GM12878 (cell line): Measurements from ENCODE around the gene OR2AP1. TPM values are rescaled to one million over a fixed set of nuclear protein-coding genes. Genes with fewer than 3 reads are reported as not detected.

ENCODE experiments used
- ATAC-seq: fragments of 200-7000 bp; cut with Tn5 transposase; 3 replicates; pipeline ENCODE4 v1.9.1; 2020; ENCODE audit warnings: mild to moderate bottlenecking, moderate library complexity
- BruUV-seq: library from RNA; stranded (reverse); fragments of 400-500 nt; replicated peaks from 2 replicates; lab custom pipeline; 2021; lab: Mats Ljungman, UMichigan
- CTCF ChIA-PET: fragments of 300-600 bp; sonication (Branson Sonifier 250); formaldehyde crosslinking; extraction: SDS; loops from one replicate; lab custom pipeline; 2021; ENCODE audit warnings: inconsistent platforms; lab: Yijun Ruan, JAX
- POLR2A ChIA-PET: fragments of 350-600 bp; formaldehyde crosslinking; extraction: SDS; loops from one replicate; lab custom pipeline; 2021; ENCODE audit warnings: inconsistent platforms; lab: Charles Lee
- RAD21 ChIA-PET: fragments of 300-600 bp; sonication (Branson Sonifier 250); formaldehyde crosslinking; loops from one replicate; lab custom pipeline; 2023; ENCODE audit warnings: antibody characterized with exemption; ENCODE audit not compliant: unreplicated experiment; lab: Charles Lee
- SMC1A ChIA-PET: fragments of 300-600 bp; sonication (Branson Sonifier 250); formaldehyde crosslinking; loops from one replicate; lab custom pipeline; 2023; ENCODE audit not compliant: unreplicated experiment, uncharacterized antibody; lab: Charles Lee
- DNase-seq: peaks from one replicate; pipeline ENCODE4 v3.0.0-alpha.2; 2011; ENCODE audit warnings: low read depth, low spot score
- FAIRE-seq: peaks from 3 replicates; lab custom pipeline; 2011; peaks lifted over from hg19 to GRCh38; lab: Jason Lieb, UNC
- H2AFZ ChIP-seq: 2 replicates; pipeline ENCODE4 v1.6.0; 2011; ENCODE audit warnings: low read depth, low read length, control low read depth; ENCODE audit not compliant: control insufficient read depth
- H3K27ac ChIP-seq: 2 replicates; pipeline ENCODE4 v1.5.1; 2011; ENCODE audit warnings: control low read depth; ENCODE audit not compliant: control insufficient read depth, insufficient read depth
- H3K27me3 ChIP-seq, 2 experiments: replicated peaks in 1 of 2; 2 replicates each; pipeline versions ENCODE4 v1.6.0 to v1.6.1; 2011; ENCODE audit warnings: low read length in 1 of 2; ENCODE audit not compliant: control insufficient read depth in 2 of 2, insufficient read depth in 2 of 2
- H3K36me3 ChIP-seq, 2 experiments: 2 replicates each; pipeline ENCODE4 v1.5.1; 2011; ENCODE audit warnings: low read length in 1 of 2; ENCODE audit not compliant: control insufficient read depth in 2 of 2, insufficient read depth in 2 of 2
- H3K4me1 ChIP-seq: 2 replicates; pipeline ENCODE4 v1.6.1; 2011; ENCODE audit warnings: mild to moderate bottlenecking, low read length, moderate library complexity, mixed read lengths; ENCODE audit not compliant: control insufficient read depth, insufficient read depth
- H3K4me2 ChIP-seq: 2 replicates; pipeline ENCODE4 v1.6.0; 2011; ENCODE audit warnings: control low read depth; ENCODE audit not compliant: control insufficient read depth, insufficient read depth
- H3K4me3 ChIP-seq: fragments of 200-600 bp; sonication (generic); 2 replicates; pipeline ENCODE4 v1.5.1; 2016
- H3K79me2 ChIP-seq: 2 replicates; pipeline ENCODE4 v1.6.0; 2011; ENCODE audit warnings: low read length; ENCODE audit not compliant: control insufficient read depth, insufficient read depth
- H3K9ac ChIP-seq: 2 replicates; pipeline ENCODE4 v1.8.0; 2011; ENCODE audit warnings: low read length, control low read depth, mixed read lengths; ENCODE audit not compliant: control insufficient read depth, insufficient read depth
- H3K9me3 ChIP-seq: replicated peaks from 3 replicates; pipeline ENCODE4 v1.5.1; 2011; ENCODE audit warnings: mild to moderate bottlenecking, low read length; ENCODE audit not compliant: control insufficient read depth, insufficient read depth
- H4K20me1 ChIP-seq: 2 replicates; pipeline ENCODE4 v1.6.0; 2011; ENCODE audit not compliant: control insufficient read depth, insufficient read depth
- BACH1 ChIP-seq: fragments of 450-650 bp; IDR thresholded peaks from 2 replicates; pipeline ENCODE4 v1.6.1; 2017; ENCODE audit warnings: mild to moderate bottlenecking, borderline replicate concordance
- BCLAF1 ChIP-seq: fragments of 450-650 bp; IDR thresholded peaks from 2 replicates; pipeline ENCODE4 v1.6.1; 2017; ENCODE audit warnings: antibody characterized with exemption, mild to moderate bottlenecking, moderate library complexity
- CBX3 ChIP-seq: fragments of 200-600 bp; sonication (generic); IDR thresholded peaks from 2 replicates; pipeline ENCODE4 v1.6.1; 2016; ENCODE audit warnings: low read depth, borderline replicate concordance
- CHD1 ChIP-seq: IDR thresholded peaks from 2 replicates; pipeline ENCODE4 v1.6.1; 2012; ENCODE audit warnings: low read depth, low read length, improper control_type of control experiment
- FOS ChIP-seq: IDR thresholded peaks from 3 replicates; pipeline ENCODE4 v1.6.1; 2011; ENCODE audit warnings: borderline replicate concordance; ENCODE audit not compliant: insufficient read length; ENCODE audit errors: extremely low read depth
- FOXM1 ChIP-seq: IDR thresholded peaks from 2 replicates; pipeline ENCODE4 v1.6.1; 2012; ENCODE audit warnings: low read depth, mild to moderate bottlenecking, inconsistent platforms, low read length, moderate library complexity
- HCFC1 ChIP-seq: fragments of 150-350 bp; IDR thresholded peaks from 2 replicates; pipeline ENCODE4 v1.6.1; 2014; ENCODE audit warnings: low read length
- JUND ChIP-seq: IDR thresholded peaks from 2 replicates; pipeline ENCODE4 v1.6.1; 2012; ENCODE audit warnings: low read depth, mild to moderate bottlenecking, low read length, improper control_type of control experiment, moderate library complexity
- MEF2A ChIP-seq: IDR thresholded peaks from 2 replicates; pipeline ENCODE4 v1.6.1; 2011; ENCODE audit warnings: low read depth, mild to moderate bottlenecking, low read length, moderate library complexity; ENCODE audit not compliant: insufficient read depth
- NR2C2 ChIP-seq: IDR thresholded peaks from 2 replicates; pipeline ENCODE4 v1.6.1; 2011; ENCODE audit warnings: borderline replicate concordance, low read depth; ENCODE audit not compliant: control insufficient read depth, insufficient read length
- NR2F1 ChIP-seq: fragments of 450-650 bp; conservative IDR thresholded peaks from 2 replicates; pipeline ENCODE4 v1.6.1; 2017; ENCODE audit warnings: mild to moderate bottlenecking
- POLR2A ChIP-seq: IDR thresholded peaks from 2 replicates; pipeline ENCODE4 v1.6.1; 2011; ENCODE audit warnings: low read depth, mild to moderate bottlenecking, low read length
- RAD21 ChIP-seq: IDR thresholded peaks from 2 replicates; pipeline ENCODE4 v1.6.1; 2011; ENCODE audit warnings: mild to moderate bottlenecking, low read depth, low read length, moderate library complexity; ENCODE audit not compliant: insufficient read depth
- RAD51 ChIP-seq: fragments of 450-650 bp; IDR thresholded peaks from 2 replicates; pipeline ENCODE4 v1.6.1; 2016; ENCODE audit warnings: moderate library complexity, mild to moderate bottlenecking, inconsistent platforms
- SMARCA5 ChIP-seq: fragments of 450-650 bp; IDR thresholded peaks from 2 replicates; pipeline ENCODE4 v1.6.1; 2017; ENCODE audit warnings: mild to moderate bottlenecking
- SPI1 ChIP-seq: IDR thresholded peaks from 2 replicates; pipeline ENCODE4 v1.6.1; 2011; ENCODE audit warnings: low read depth, mild to moderate bottlenecking, low read length, moderate library complexity, borderline replicate concordance; ENCODE audit not compliant: insufficient read depth
- SUZ12 ChIP-seq: fragments of 200-600 bp; sonication (generic); IDR thresholded peaks from one replicate; pipeline ENCODE4 v1.6.1; 2018; ENCODE audit warnings: antibody characterized with exemption, mild to moderate bottlenecking; ENCODE audit not compliant: unreplicated experiment
- TCF3 ChIP-seq: IDR thresholded peaks from 2 replicates; pipeline ENCODE4 v1.6.1; 2012; ENCODE audit warnings: low read depth, mild to moderate bottlenecking, low read length, borderline replicate concordance; ENCODE audit not compliant: insufficient read depth
- ZNF622 ChIP-seq: fragments of 450-650 bp; IDR thresholded peaks from 2 replicates; pipeline ENCODE4 v1.6.1; 2017; ENCODE audit warnings: mild to moderate bottlenecking, inconsistent platforms
- WGBS: methylation state at CpG from one replicate; pipeline ENCODE4 v1.1.6; 2016; ENCODE audit warnings: low lambda C conversion rate; ENCODE audit not compliant: insufficient replicate concordance, insufficient coverage; ENCODE audit errors: missing lambda C conversion rate; 5-methylcytosine and 5-hydroxymethylcytosine counted together
- in situ Hi-C: fragments of 300-500 bp; cut with MboI; formaldehyde crosslinking; loops from 9 replicates; pipeline ENCODE4 v1.14.3; 2018; ENCODE audit warnings: mixed read lengths
- intact Hi-C: fragments of 100-400 bp; cut with micrococcal nuclease; formaldehyde crosslinking; loops from one replicate; pipeline ENCODE4 v1.14.2; 2022; ENCODE audit not compliant: unreplicated experiment
- polyA plus RNA-seq, 11 experiments: library from polyadenylated mRNA; depleted of rRNA in 4 of 11; unstranded in 6 of 11; stranded (reverse) in 5 of 11; fragments of >200 nt; fragmentation: Nextera tagmentation in 4 of 11; fragmentation: Illumina TruSeq in 1 of 11; extraction: Ambion mirVana in 4 of 11; extraction: Trizol in 1 of 11; gene quantifications; 1 replicate in 1 of 11; 2 replicates in 10 of 11; pipeline versions ENCODE4 v1.2.1 to v1.2.3, GENCODE V29; 2011 to 2016; ENCODE audit warnings: inconsistent platforms in 2 of 11, missing spikeins in 2 of 11, low read depth in 1 of 11
- total RNA-seq, 4 experiments: library from RNA; depleted of rRNA in 3 of 4; stranded (reverse); fragments of >200 nt in 3 of 4; fragmentation: Illumina TruSeq in 1 of 4; extraction: Trizol in 1 of 4; gene quantifications; 2 replicates each; pipeline versions ENCODE4 v1.2.1 to v1.2.3, GENCODE V29; 2013 to 2021

Gene OR2AP1
- total and polyA plus RNA-seq, 10 of the 15 experiments (the other 5 are each of a cell fraction or from before 2014, with no cell fraction given): not detected

GRCh38 chr12:55548756-55549155 is 23.5 kb upstream of the OR2AP1 start:
- RAD21 ChIA-PET: no interaction called here
- CTCF ChIA-PET: no interaction called here
- TF ChIP-seq NR2C2: no peak
- TF ChIP-seq, all 136 proteins: peak for 0
- no peaks in the 10 kb centered on the region for H4K20me1 ChIP-seq
- POLR2A ChIA-PET: no interaction called here
- no peaks in the 10 kb centered on the region for H3K9me3 ChIP-seq
- no peak overlapping the region for H3K4me3 ChIP-seq
- no peak for FAIRE-seq
- no peaks in the 10 kb centered on the region for H3K79me2 ChIP-seq
- SMC1A ChIA-PET: no interaction called here
- no peak for ATAC-seq
- no peak overlapping the region for H3K4me2 ChIP-seq
- no peak for DNase-seq
- no peak overlapping the region for H3K9ac ChIP-seq
- in situ Hi-C loops (no loop called here), intact Hi-C loops (no loop called here)
- H2AFZ ChIP-seq: no peak overlapping the region
- no TSS peak for BruUV-seq
- no peaks in the 10 kb centered on the region; a peak in 1 of 4 replicates for H3K27me3 ChIP-seq
- no peak overlapping the region for H3K27ac ChIP-seq
- no peaks in the 10 kb centered on the region for H3K4me1 ChIP-seq
- no peaks in the 10 kb centered on the region for H3K36me3 ChIP-seq

- no peak for ATAC-seq
- ChIA-PET POLR2A (no interaction called here), CTCF (no interaction called here)
- TF ChIP-seq HCFC1 (no peak), SUZ12 (no peak), FOS (no peak), NR2F1 (no peak), RAD51 (no peak), FOXM1 (no peak), POLR2A (no peak), CHD1 (no peak), NR2C2 (no peak), MEF2A (no peak), BCLAF1 (no peak), SPI1 (no peak), TCF3 (no peak), ZNF622 (no peak), JUND (no peak), RAD21 (no peak), SMARCA5 (no peak), BACH1 (no peak), CBX3 (no peak)
Measured at GRCh38 chr12:55549302-55549701, 23.0 kb upstream of the OR2AP1 start, which contains the start of gene OR6C4. Gene OR6C4 (plus strand): TSS chr12:55549602. CDS start chr12:55551227, 1,625 bp downstream.

More at GRCh38 chr12:55549302-55549701, 23.0 kb upstream of the OR2AP1 start, which contains the start of gene OR6C4:
- Histone ChIP-seq H3K36me3 (no peaks in the 10 kb centered on the region), H3K4me3 (no peak within 1 kb of the TSS), H3K27ac (no peak within 1 kb of the TSS), H3K79me2 (no peaks in the 10 kb centered on the region), H3K9me3 (no peaks in the 10 kb centered on the region), H3K27me3 (no peaks in the 10 kb centered on the region; a peak in 1 of 4 replicates), H4K20me1 (no peaks in the 10 kb centered on the region), H3K9ac (no peak within 1 kb of the TSS), H3K4me1 (no peaks in the 10 kb centered on the region), H2AFZ (no peak within 1 kb of the TSS), H3K4me2 (no peak within 1 kb of the TSS)
- SMC1A ChIA-PET: no interaction called here
- in situ Hi-C loops (no loop called here), intact Hi-C loops (no loop called here)
- DNase-seq (no peak), FAIRE-seq (no peak)
- BruUV-seq: no TSS peak
- WGBS: 0% methylated on average over 2 of the region's 2 CpGs
- RAD21 ChIA-PET: no interaction called here
